Kidney (tissue), 14 donors: Measurements from ENCODE around the gene SUGCT. TPM values are rescaled to one million over a fixed set of nuclear protein-coding genes. Genes with fewer than 3 reads are reported as not detected.

Experiments
- DNase-seq, 5 donors: peaks; one replicate each; pipeline ENCODE4 v3.0.0-alpha.2; 2013 to 2020
- FAIRE-seq: peaks from 2 replicates; lab custom pipeline; 2012; peaks lifted over from hg19 to GRCh38; lab: Jason Lieb, UNC
- H3K27ac ChIP-seq, 2 donors: one replicate each; pipeline ENCODE4 v1.7.0; 2013; ENCODE audit warnings: low read depth in 2 of 2, low read length in 2 of 2, inconsistent platforms in 1 of 2
- H3K27me3 ChIP-seq: one replicate; pipeline ENCODE4 v1.7.1; 2013; ENCODE audit warnings: low read length, inconsistent platforms; ENCODE audit not compliant: control insufficient read depth, insufficient read depth
- H3K36me3 ChIP-seq, 3 donors: one replicate each; pipeline versions ENCODE4 v1.7.0 to v1.7.1; 2013; ENCODE audit warnings: low read length in 3 of 3, control low read depth in 1 of 3, inconsistent platforms in 1 of 3; ENCODE audit not compliant: insufficient read depth in 3 of 3, control insufficient read depth in 2 of 3
- H3K4me1 ChIP-seq, 3 donors: one replicate each; pipeline versions ENCODE4 v1.7.0 to v1.7.1; 2013; ENCODE audit warnings: low read length in 3 of 3, inconsistent platforms in 1 of 3, low read depth in 1 of 3; ENCODE audit not compliant: control insufficient read depth in 2 of 3, insufficient read depth in 2 of 3
- H3K4me3 ChIP-seq, 3 donors: one replicate each; pipeline versions ENCODE4 v1.7.0 to v1.8.1; 2013; ENCODE audit warnings: low read length in 3 of 3, control low read depth in 1 of 3, inconsistent platforms in 1 of 3
- H3K9ac ChIP-seq, 3 donors: one replicate each; pipeline versions ENCODE4 v1.7.0 to v1.7.1; 2013; ENCODE audit warnings: low read length in 3 of 3, control low read depth in 1 of 3, inconsistent platforms in 1 of 3
- H3K9me3 ChIP-seq, 3 donors: one replicate each; pipeline versions ENCODE4 v1.7.0 to v1.7.1; 2013; ENCODE audit warnings: low read length in 3 of 3, control low read depth in 1 of 3, inconsistent platforms in 1 of 3; ENCODE audit not compliant: control insufficient read depth in 2 of 3, insufficient read depth in 1 of 3
- CTCF ChIP-seq: IDR thresholded peaks from 3 replicates; pipeline ENCODE4 v1.5.1; 2012; ENCODE audit warnings: mild to moderate bottlenecking, moderate library complexity, borderline replicate concordance; ENCODE audit not compliant: insufficient read depth; ENCODE audit errors: extremely low read depth
- intact Hi-C: fragments of 100-400 bp; cut with DNase I; formaldehyde crosslinking; loops from one replicate; pipeline ENCODE4 v1.11.1; 2022
- polyA plus RNA-seq: library from polyadenylated mRNA; stranded (reverse); fragments of 350-450 nt; fragmentation: Illumina TruSeq; extraction: RNeasy Lipid Tissue Mini Kit (QIAGEN cat#74804); gene quantifications from one replicate; pipeline ENCODE4 v1.2.3, GENCODE V29; 2014; ENCODE audit warnings: low read depth, low replicate concordance; ENCODE audit not compliant: insufficient read depth
- total RNA-seq: library from RNA; stranded (reverse); fragmentation: NEBNext Ultra II Directional; extraction: Animal tissue kit (Norgen Biotek cat#: 25700); gene quantifications from one replicate; pipeline ENCODE4 v1.2.1, GENCODE V29; 2021
- donor health status: control.
- donor health status: control.
- donor health status: control.
- donor health status: control.
- donor health status: control.
- donor health status: DM: yes; HTN: yes; CAD: no.
- donor health status: Normal renal cell carcinoma (clear cell type).

SUGCT gene
- total and polyA plus RNA-seq, 2 donors from 2014 or later = 7.6 to 45.1 TPM

DNA sequence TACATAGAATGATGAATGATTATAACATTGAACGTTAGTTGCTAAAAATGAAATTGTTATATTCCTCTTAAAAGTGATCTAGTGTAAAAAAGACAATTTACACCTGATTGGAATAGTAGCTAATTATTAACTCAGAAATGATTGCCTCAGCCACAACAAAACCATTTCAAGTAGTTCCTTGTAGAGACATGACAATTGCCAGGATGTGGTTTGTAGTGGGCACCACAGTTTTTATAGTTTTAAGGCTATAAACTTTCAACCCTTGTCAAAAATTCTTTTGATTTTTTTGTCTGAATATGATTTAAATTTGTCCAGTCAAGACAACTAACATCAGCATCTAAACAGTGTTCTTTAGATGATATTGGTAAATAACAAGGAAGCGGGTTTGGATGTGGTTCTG, 145.2 kb downstream of the SUGCT start:
- no peaks in the 10 kb centered on the region for H3K9me3 ChIP-seq
- FAIRE-seq (no peak), DNase-seq (no peak)
- intact Hi-C loops = no loop called here
- no peaks in the 10 kb centered on the region for H3K27me3 ChIP-seq
- TF ChIP-seq CTCF = no peak
- H3K27ac ChIP-seq = no peak overlapping the region
- H3K9ac ChIP-seq = no peak overlapping the region
- H3K4me3 ChIP-seq = no peak overlapping the region
- no peaks in the 10 kb centered on the region for H3K36me3 ChIP-seq
- no peaks in the 10 kb centered on the region for H3K4me1 ChIP-seq

DNA sequence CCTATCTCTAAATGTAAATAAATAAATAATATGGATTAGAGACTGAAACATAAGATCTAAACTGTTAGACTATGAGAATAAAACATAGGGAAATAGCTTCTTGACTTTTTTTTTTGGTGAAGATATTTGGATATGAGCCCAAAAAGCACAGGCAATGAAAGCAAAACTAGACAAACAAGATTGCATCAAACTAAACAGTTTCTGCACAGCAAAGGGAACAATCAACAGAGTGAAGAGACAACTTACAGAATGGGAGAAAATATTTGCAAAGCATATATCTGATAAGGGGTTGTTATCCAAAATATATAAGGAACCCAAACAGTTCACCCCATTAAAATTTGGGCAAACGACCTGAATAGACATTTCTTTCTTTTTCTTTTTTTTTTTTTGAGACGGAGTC, 148.1 kb downstream of the SUGCT start:
- H3K27me3 ChIP-seq = no peaks in the 10 kb centered on the region
- intact Hi-C loops = no loop called here
- no peak for FAIRE-seq

GRCh38 chr7:40283391-40283790, 148.6 kb downstream of the SUGCT start:
- TF ChIP-seq CTCF = no peak
- H3K4me3 ChIP-seq = no peak overlapping the region

More for the DNA sequence above, 148.1 kb downstream of the SUGCT start:
- no peak overlapping the region for H3K4me3 ChIP-seq
- no peak for TF ChIP-seq CTCF
- no peaks in the 10 kb centered on the region for H3K36me3 ChIP-seq
- no peaks in the 10 kb centered on the region for H3K9me3 ChIP-seq
- H3K4me1 ChIP-seq = no peaks in the 10 kb centered on the region
- no peak for DNase-seq
- no peak overlapping the region for H3K9ac ChIP-seq
- H3K27ac ChIP-seq = no peak overlapping the region

DNA sequence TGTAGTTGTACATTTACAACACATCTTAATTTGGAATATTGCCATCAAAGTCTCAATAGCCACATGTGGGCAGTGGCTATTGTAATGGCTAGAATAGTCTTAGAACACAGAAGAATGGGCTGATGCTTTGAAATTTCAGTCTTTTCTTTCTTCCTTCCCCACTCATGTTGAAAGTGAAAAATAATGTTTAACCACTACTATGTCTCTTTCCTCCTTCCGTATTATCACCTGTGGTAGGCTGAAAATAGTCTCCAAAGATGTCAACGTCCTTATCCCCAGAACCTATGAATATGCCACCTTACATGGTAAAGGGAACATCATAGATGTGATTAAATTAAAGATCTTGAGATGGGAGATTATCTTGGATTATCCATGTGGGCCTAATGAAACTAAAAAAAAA, 154.0 kb downstream of the SUGCT start:
- no peak for TF ChIP-seq CTCF
- FAIRE-seq = no peak
- intact Hi-C loops = no loop called here
- Histone ChIP-seq H3K4me3 (no peak overlapping the region), H3K9ac (no peak overlapping the region), H3K4me1 (no peaks in the 10 kb centered on the region), H3K27ac (no peak overlapping the region), H3K36me3 (no peaks in the 10 kb centered on the region), H3K9me3 (no peaks in the 10 kb centered on the region), H3K27me3 (no peaks in the 10 kb centered on the region)
- DNase-seq = no peak

More at GRCh38 chr7:40283391-40283790, 148.6 kb downstream of the SUGCT start:
- H3K27ac ChIP-seq = no peak overlapping the region
- intact Hi-C loops = no loop called here
- no peaks in the 10 kb centered on the region for H3K9me3 ChIP-seq
- H3K4me1 ChIP-seq = no peaks in the 10 kb centered on the region
- H3K9ac ChIP-seq = no peak overlapping the region
- DNase-seq (no peak), FAIRE-seq (no peak)
- H3K36me3 ChIP-seq = no peaks in the 10 kb centered on the region
- H3K27me3 ChIP-seq = no peaks in the 10 kb centered on the region
